Measurements from ENCODE around the gene AGK.

DNA sequence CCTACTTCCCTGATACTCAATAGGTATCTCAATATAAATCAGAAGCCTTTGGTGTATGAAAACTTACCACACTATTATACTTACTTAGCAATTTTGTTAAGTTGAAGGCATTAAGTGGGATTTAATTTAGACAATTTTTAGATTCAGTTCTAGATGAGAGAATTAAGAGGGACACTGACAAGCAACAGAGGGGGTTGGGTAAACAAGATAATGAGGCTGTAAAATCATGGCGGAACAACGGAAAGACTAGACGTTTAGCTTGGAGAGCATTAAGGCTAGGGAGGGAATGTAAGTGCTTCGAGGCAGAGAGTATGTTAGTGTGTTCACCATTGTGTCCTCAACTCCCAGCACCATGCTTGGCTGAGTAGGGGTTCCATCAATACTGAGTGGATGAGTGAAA, 79.4 kb downstream of the AGK start:
- TF ChIP-seq CTCF (IDR thresholded peaks at IDR 0.05) (no peak), EZH2 (IDR thresholded peaks at IDR 0.05; ENCODE audit: borderline replicate concordance, insufficient read depth, low read depth, low read length, poor library complexity, severe bottlenecking) (no peak)
